OCI-LY7 (cell line): ENCODE data around the gene SOCS6. TPM values are rescaled to one million over a fixed set of nuclear protein-coding genes. Genes with fewer than 3 reads are reported as not detected.
"Not testable (repeated sequence)": the region's sequence is repeated elsewhere in the genome, so short reads cannot be mapped to it uniquely, and the experiment has no call there.

Source experiments
- BruUV-seq: library from RNA; stranded (reverse); fragments of 400-500 nt; replicated peaks from 2 replicates; lab custom pipeline; 2021; lab: Mats Ljungman, UMichigan
- CTCF ChIA-PET: fragments of 300-600 bp; sonication (Branson Sonifier 250); formaldehyde crosslinking; loops from one replicate; lab custom pipeline; 2022; ENCODE audit warnings: antibody characterized with exemption; ENCODE audit not compliant: unreplicated experiment; lab: Charles Lee
- POLR2A ChIA-PET: fragments of 300-600 bp; sonication (Branson Sonifier 250); formaldehyde crosslinking; loops from one replicate; lab custom pipeline; 2022; ENCODE audit warnings: antibody characterized with exemption; lab: Charles Lee
- DNase-seq: peaks from one replicate; pipeline ENCODE4 v3.0.0-alpha.2; 2015; ENCODE audit warnings: low spot score
- H2AFZ ChIP-seq: fragments of 200-600 bp; sonication (generic), shearing (Covaris generic); 2 replicates; pipeline ENCODE4 v1.6.1; 2014; ENCODE audit warnings: mild to moderate bottlenecking, antibody characterized with exemption, low read length, moderate library complexity
- H3K27ac ChIP-seq: fragments of 200-600 bp; sonication (generic); 2 replicates; pipeline ENCODE4 v1.5.1; 2014; ENCODE audit warnings: mixed run types, low read depth, mild to moderate bottlenecking, moderate library complexity, low read length, inconsistent platforms; ENCODE audit not compliant: poor library complexity, severe bottlenecking
- H3K36me3 ChIP-seq: fragments of 200-600 bp; sonication (generic); 2 replicates; pipeline ENCODE4 v1.6.1; 2014; ENCODE audit warnings: mild to moderate bottlenecking, antibody characterized with exemption, low read length, moderate library complexity, mixed read lengths; ENCODE audit not compliant: insufficient read depth
- H3K4me1 ChIP-seq: fragments of 200-600 bp; sonication (generic); 2 replicates; pipeline ENCODE4 v1.5.1; 2014; ENCODE audit warnings: mild to moderate bottlenecking, low read length; ENCODE audit not compliant: insufficient read depth, poor library complexity, severe bottlenecking
- H3K4me2 ChIP-seq: fragments of 200-600 bp; sonication (generic); 2 replicates; pipeline ENCODE4 v1.6.1; 2014; ENCODE audit warnings: mild to moderate bottlenecking, low read length
- H3K4me3 ChIP-seq: fragments of 200-600 bp; sonication (generic); 2 replicates; pipeline ENCODE4 v1.5.1; 2014; ENCODE audit warnings: mild to moderate bottlenecking, low read depth, low read length; ENCODE audit not compliant: poor library complexity, severe bottlenecking
- H3K79me2 ChIP-seq: fragments of 200-600 bp; sonication (generic); 2 replicates; pipeline ENCODE4 v1.6.1; 2016; ENCODE audit warnings: low read depth, mild to moderate bottlenecking, low read length, moderate library complexity, mixed read lengths; ENCODE audit not compliant: insufficient read depth
- H3K9me2 ChIP-seq: fragments of 200-600 bp; sonication (generic); 2 replicates; pipeline ENCODE4 v1.6.1; 2016; ENCODE audit warnings: mild to moderate bottlenecking, low read length, mixed read lengths; ENCODE audit not compliant: insufficient read depth
- H3K9me3 ChIP-seq: fragments of 200-600 bp; sonication (generic); 2 replicates; pipeline ENCODE4 v1.6.1; 2014; ENCODE audit warnings: mild to moderate bottlenecking, mixed run types, low read length, mixed read lengths
- H4K20me1 ChIP-seq: fragments of 200-600 bp; sonication (generic); 2 replicates; pipeline ENCODE4 v1.6.1; 2014; ENCODE audit warnings: mild to moderate bottlenecking, antibody characterized with exemption, low read length, moderate library complexity, mixed read lengths; ENCODE audit not compliant: insufficient read depth
- CTCF ChIP-seq: fragments of 200-600 bp; sonication (generic); conservative IDR thresholded peaks from 2 replicates; pipeline ENCODE4 v1.5.1; 2014; ENCODE audit warnings: mild to moderate bottlenecking, antibody characterized with exemption, low read length, moderate library complexity, mixed read lengths
- EZH2phosphoT487 ChIP-seq: fragments of 200-600 bp; sonication (generic); IDR thresholded peaks from 2 replicates; pipeline ENCODE4 v1.6.1; 2018; ENCODE audit warnings: low read depth, borderline replicate concordance, mild to moderate bottlenecking, mixed run types, antibody characterized with exemption, low read length, moderate library complexity, mixed read lengths
- intact Hi-C: fragments of 100-400 bp; cut with micrococcal nuclease; formaldehyde crosslinking; loops from one replicate; pipeline ENCODE4 v1.10.0; 2022; ENCODE audit not compliant: unreplicated experiment
- total RNA-seq, 2 experiments: library from RNA; depleted of rRNA in 1 of 2; stranded (reverse); fragments of >200 nt in 1 of 2; shearing (Covaris generic) in 1 of 2; gene quantifications; 2 replicates each; pipeline ENCODE4 v1.2.3, GENCODE V29; 2014 to 2022

Gene SOCS6
- total RNA-seq, 2 experiments from 2014 or later: not detected

- no peaks in the 10 kb centered on the region for H3K9me3 ChIP-seq
- no peak for TF ChIP-seq EZH2phosphoT487
- TF ChIP-seq CTCF: no peak
- H3K9me2 ChIP-seq: no peaks in the 10 kb centered on the region
- no TSS peak for BruUV-seq
- intact Hi-C loops: no loop called here
- H3K4me1 ChIP-seq: no peaks in the 10 kb centered on the region
- no peak overlapping the region for H3K4me3 ChIP-seq
- no peak overlapping the region for H2AFZ ChIP-seq
- no peaks in the 10 kb centered on the region for H3K79me2 ChIP-seq
- H3K4me2 ChIP-seq: no peak overlapping the region
- no peaks in the 10 kb centered on the region for H4K20me1 ChIP-seq
- no peak for DNase-seq
- POLR2A ChIA-PET: interaction anchor here (0.7 kb wide), 1 partner anchor 802 kb away, joined by 3 read pairs; no protein-coding TSS in a partner anchor
- CTCF ChIA-PET: no interaction called here
- H3K36me3 ChIP-seq: no peaks in the 10 kb centered on the region
- no peak overlapping the region for H3K27ac ChIP-seq
Measured at GRCh38 chr18:70355620-70356385, 67.0 kb downstream of the SOCS6 start.

GRCh38 chr18:70358105-70358406, 69.2 kb downstream of the SOCS6 start:
- H3K4me2 ChIP-seq, H3K4me3 ChIP-seq, BruUV-seq: not testable (repeated sequence)

GRCh38 chr18:70359071-70359470, 70.2 kb downstream of the SOCS6 start:
- no peak overlapping the region for H3K27ac ChIP-seq
- H3K36me3 ChIP-seq: no peaks in the 10 kb centered on the region
- DNase-seq: no peak
- ChIA-PET CTCF (no interaction called here), POLR2A (interaction anchor here (0.8 kb wide), 1 partner anchor 18 kb away, joined by 3 read pairs; no protein-coding TSS in a partner anchor)
- intact Hi-C loops: no loop called here
- no peaks in the 10 kb centered on the region for H3K79me2 ChIP-seq
- H3K4me3 ChIP-seq: no peak overlapping the region
- TF ChIP-seq EZH2phosphoT487 (no peak), CTCF (no peak)
- BruUV-seq: no TSS peak
- H2AFZ ChIP-seq: no peak overlapping the region
- H3K4me2 ChIP-seq: no peak overlapping the region
- no peaks in the 10 kb centered on the region for H3K9me3 ChIP-seq
- no peaks in the 10 kb centered on the region for H4K20me1 ChIP-seq
- no peaks in the 10 kb centered on the region for H3K4me1 ChIP-seq
- no peaks in the 10 kb centered on the region for H3K9me2 ChIP-seq

More at GRCh38 chr18:70358105-70358406, 69.2 kb downstream of the SOCS6 start:
- DNase-seq, H3K36me3 ChIP-seq, H4K20me1 ChIP-seq, CTCF ChIA-PET, H2AFZ ChIP-seq, H3K27ac ChIP-seq, H3K79me2 ChIP-seq, H3K9me2 ChIP-seq, H3K4me1 ChIP-seq, H3K9me3 ChIP-seq, intact Hi-C loops: not testable (repeated sequence)
- POLR2A ChIA-PET: interaction anchor here (0.5 to 0.7 kb wide), 2 partner anchors 37 to 636 kb away, joined by 3 to 5 read pairs; no protein-coding TSS in a partner anchor
